Uterus (tissue), 4 donors: ENCODE results near the gene TMPRSS9. TPM values are rescaled to one million over a fixed set of nuclear protein-coding genes. Genes with fewer than 3 reads are reported as not detected.

Experiments
- DNase-seq, 2 donors: peaks; one replicate each; pipeline ENCODE4 v3.0.0-alpha.2; 2019 to 2020
- H3K27ac ChIP-seq, 2 donors: fragments of 200-600 bp; sonication (generic); 1 replicate in 1 of 2; 2 replicates in 1 of 2; pipeline ENCODE4 v1.5.1; 2016 to 2018
- H3K27me3 ChIP-seq, 2 donors: fragments of 200-600 bp; sonication (generic); one replicate each; pipeline ENCODE4 v1.5.1; 2018 to 2019; ENCODE audit warnings: control low read depth in 1 of 2
- H3K36me3 ChIP-seq, 2 donors: fragments of 200-600 bp; sonication (generic); one replicate each; pipeline ENCODE4 v1.5.1; 2019; ENCODE audit warnings: control low read depth in 1 of 2
- H3K4me1 ChIP-seq, 2 donors: fragments of 200-600 bp; sonication (generic); one replicate each; pipeline ENCODE4 v1.5.1; 2018 to 2019; ENCODE audit warnings: control low read depth in 1 of 2
- H3K4me3 ChIP-seq, 2 donors: fragments of 200-600 bp; sonication (generic); 1 replicate in 1 of 2; 2 replicates in 1 of 2; pipeline ENCODE4 v1.5.1; 2018 to 2019; ENCODE audit warnings: mild to moderate bottlenecking in 1 of 2
- H3K9me3 ChIP-seq, 2 donors: fragments of 200-600 bp; sonication (generic); one replicate each; pipeline ENCODE4 v1.5.1; 2019; ENCODE audit warnings: control low read depth in 1 of 2
- CTCF ChIP-seq, 4 experiments: fragments of 200-600 bp in 2 of 4; fragments of 450-650 bp in 2 of 4; sonication (generic) in 2 of 4; IDR thresholded peaks; one replicate each; pipeline ENCODE4 v1.5.1; 2016 to 2019; ENCODE audit warnings: antibody characterized with exemption in 4 of 4, mild to moderate bottlenecking in 2 of 4, moderate library complexity in 1 of 4
- POLR2A ChIP-seq, 2 donors: fragments of 450-650 bp; IDR thresholded peaks; one replicate each; pipeline ENCODE4 v1.6.1; 2016; ENCODE audit warnings: antibody characterized with exemption in 2 of 2, mild to moderate bottlenecking in 1 of 2, moderate library complexity in 1 of 2
- intact Hi-C: fragments of 100-400 bp; cut with DNase I; formaldehyde crosslinking; loops from one replicate; pipeline ENCODE4 v1.15.1; 2023; ENCODE audit warnings: low total_unique reads
- total RNA-seq, 4 donors: library from RNA; depleted of rRNA in 3 of 4; stranded (reverse); fragments of >200 nt in 3 of 4; gene quantifications; one replicate each; pipeline versions ENCODE4 v1.1.0 to v1.2.4, GENCODE V29; 2014 to 2023
- donor health status: DM: yes; HTN: yes; CAD: no.

The TMPRSS9 gene
- total RNA-seq, 4 donors from 2014 or later, result 0.69 TPM; not detected in 3

GRCh38 chr19:2354670-2355069 lies 5.4 kb upstream of the TMPRSS9 start:
- H3K27ac ChIP-seq, result no peak overlapping the region
- no peaks in the 10 kb centered on the region for H3K27me3 ChIP-seq
- no peaks in the 10 kb centered on the region for H3K36me3 ChIP-seq
- H3K9me3 ChIP-seq, result no peaks in the 10 kb centered on the region
- no peak overlapping the region for H3K4me3 ChIP-seq
- DNase-seq, result no peak
- H3K4me1 ChIP-seq, result no peaks in the 10 kb centered on the region
- TF ChIP-seq POLR2A (IDR thresholded peaks at IDR 0.05), result no peak
- no peak for TF ChIP-seq CTCF (IDR thresholded peaks at IDR 0.05)
- intact Hi-C loops, result no loop called here

GRCh38 chr19:2355168-2356035 lies 4.7 kb upstream of the TMPRSS9 start:
- no peak for DNase-seq
- Histone ChIP-seq H3K36me3 (no peaks in the 10 kb centered on the region), H3K27ac (no peak overlapping the region), H3K4me1 (no peaks in the 10 kb centered on the region), H3K4me3 (no peak overlapping the region), H3K9me3 (no peaks in the 10 kb centered on the region), H3K27me3 (peaks cover 0 to 6% of the 10 kb centered on the region in 2 donors)
- no peak for TF ChIP-seq CTCF (IDR thresholded peaks at IDR 0.05)
- TF ChIP-seq POLR2A (IDR thresholded peaks at IDR 0.05), result no peak
- intact Hi-C loops, result no loop called here

GRCh38 chr19:2356036-2356646 lies 3.9 kb upstream of the TMPRSS9 start:
- no peak for TF ChIP-seq POLR2A (IDR thresholded peaks at IDR 0.05)
- H3K4me3 ChIP-seq, result no peak overlapping the region
- H3K27me3 ChIP-seq, result peaks cover 0 to 10% of the 10 kb centered on the region in 2 donors
- no peaks in the 10 kb centered on the region for H3K4me1 ChIP-seq
- H3K27ac ChIP-seq, result no peak overlapping the region
- no peak for DNase-seq
- no peaks in the 10 kb centered on the region for H3K9me3 ChIP-seq
- H3K36me3 ChIP-seq, result no peaks in the 10 kb centered on the region
- intact Hi-C loops, result no loop called here

- H3K27ac ChIP-seq, result no peak overlapping the region
- H3K4me3 ChIP-seq, result no peak overlapping the region
- peaks cover 5 to 23% of the 10 kb centered on the region in 2 donors for H3K27me3 ChIP-seq
- intact Hi-C loops, result no loop called here
- H3K9me3 ChIP-seq, result no peaks in the 10 kb centered on the region
- no peaks in the 10 kb centered on the region for H3K4me1 ChIP-seq
- TF ChIP-seq POLR2A (IDR thresholded peaks at IDR 0.05) (no peak), CTCF (IDR thresholded peaks at IDR 0.05) (no peak)
- no peaks in the 10 kb centered on the region for H3K36me3 ChIP-seq
- no peak for DNase-seq
Measured at GRCh38 chr19:2357279-2358206, 2.5 kb upstream of the TMPRSS9 start.

GRCh38 chr19:2358548-2359173 lies 1.4 kb upstream of the TMPRSS9 start:
- Histone ChIP-seq H3K27ac (no peak overlapping the region), H3K4me1 (no peaks in the 10 kb centered on the region), H3K9me3 (no peaks in the 10 kb centered on the region), H3K4me3 (no peak overlapping the region), H3K27me3 (peaks cover 5 to 35% of the 10 kb centered on the region in 2 donors), H3K36me3 (no peaks in the 10 kb centered on the region)
- no peak for DNase-seq
- intact Hi-C loops, result no loop called here
- TF ChIP-seq POLR2A (IDR thresholded peaks at IDR 0.05) (no peak), CTCF (IDR thresholded peaks at IDR 0.05) (no peak)
